Measurements from ENCODE around the gene POP4. TPM values are rescaled to one million over a fixed set of nuclear protein-coding genes. Genes with fewer than 3 reads are reported as not detected.

The POP4 gene
- total RNA-seq, 1 experiment from 2014 or later, result 94.4 TPM

DNA sequence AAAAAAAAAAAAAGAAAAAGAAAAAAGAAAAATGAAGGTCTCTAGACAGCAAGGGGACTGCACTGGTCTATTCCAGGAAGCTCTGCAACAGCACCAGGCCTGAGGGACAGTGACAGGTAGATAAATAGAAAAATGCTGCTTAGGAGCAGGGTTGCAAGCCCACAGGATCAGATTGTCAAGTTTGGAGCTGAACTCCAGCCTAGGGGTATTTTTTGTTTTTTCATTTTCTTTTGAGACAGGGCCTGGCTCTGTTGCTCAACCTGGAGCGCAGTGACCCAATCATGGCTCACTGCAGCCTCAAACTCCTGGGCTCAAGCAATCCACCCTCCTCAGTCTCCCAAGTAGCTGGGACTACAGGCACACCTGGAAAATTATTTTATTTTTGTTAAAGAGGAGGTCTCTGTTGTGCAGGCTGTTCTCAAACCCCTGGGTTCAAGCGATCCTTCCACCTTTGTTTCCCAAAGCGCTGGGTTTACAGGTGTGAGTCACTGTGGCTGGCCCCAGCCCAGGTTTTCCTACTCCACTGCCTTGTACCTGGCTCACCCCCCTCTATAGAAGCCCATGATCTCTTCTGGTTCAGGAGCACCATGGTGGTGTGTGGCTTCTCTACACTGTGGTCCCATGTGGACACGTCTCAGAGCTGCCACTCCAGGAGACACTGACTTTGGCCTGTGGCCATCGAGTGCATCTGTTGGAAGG, 23.9 kb downstream of the POP4 start:
- no peak for DNase-seq (ENCODE audit: low read depth)

DNA sequence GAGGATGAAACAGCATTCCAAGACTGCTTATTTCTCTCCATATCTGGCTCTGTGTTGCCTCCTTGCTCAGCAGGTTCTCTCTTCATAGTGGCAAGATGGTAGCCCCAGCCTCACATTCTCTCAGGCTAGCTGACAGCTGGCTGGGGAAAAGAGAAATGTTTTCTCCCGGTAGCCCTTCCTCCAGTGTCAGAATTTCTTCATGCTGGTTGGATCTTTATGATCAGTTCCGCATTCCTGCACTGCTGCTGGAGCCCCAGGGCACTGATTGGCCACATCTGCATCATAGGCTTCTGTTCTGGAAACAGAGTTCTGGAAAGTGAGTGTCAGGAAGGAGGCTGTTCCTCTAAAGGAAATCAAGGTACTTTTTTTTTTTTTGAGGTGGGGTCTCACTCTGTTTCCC, 24.6 kb downstream of the POP4 start:
- peak; percentile 5 for DNase-seq (ENCODE audit: low read depth)

DNA sequence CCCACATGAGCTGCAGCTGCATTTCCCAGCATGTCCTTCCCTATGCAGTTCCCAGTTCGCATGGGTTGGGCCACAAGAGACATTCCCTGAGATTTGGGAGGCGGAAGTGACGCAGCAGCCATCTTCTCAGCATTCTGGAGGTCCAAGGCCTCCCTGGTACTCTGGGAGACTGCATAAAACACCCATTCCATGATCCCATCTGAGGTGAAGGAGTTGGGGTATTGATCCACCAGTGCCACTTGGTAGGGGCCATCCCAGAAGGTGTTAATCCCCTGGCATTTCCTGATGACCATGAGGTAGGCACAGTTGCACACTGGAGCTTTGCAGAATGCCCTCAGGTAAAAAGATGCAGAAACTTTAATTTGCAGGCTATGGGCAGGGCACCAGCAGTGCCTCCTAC, 25.4 kb downstream of the POP4 start:
- no peak for DNase-seq (ENCODE audit: low read depth)

DNA sequence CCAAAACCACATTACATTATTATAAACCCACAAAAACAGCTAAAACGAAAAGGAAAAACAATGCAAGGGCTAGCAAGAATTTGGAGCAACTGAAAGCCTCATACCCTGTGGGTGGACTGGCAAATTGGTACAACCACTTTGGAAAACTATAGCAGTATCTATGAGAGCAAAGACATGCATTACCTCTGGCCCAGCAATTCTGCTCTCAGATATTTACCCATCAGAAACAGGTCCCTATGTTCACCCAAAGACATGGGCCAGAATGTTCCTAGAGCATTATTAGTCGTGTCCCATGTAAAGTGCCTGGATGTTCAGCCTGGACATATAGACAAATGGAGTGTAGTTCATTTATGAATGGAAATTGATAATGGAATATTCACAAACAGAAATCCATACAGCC, 27.9 kb downstream of the POP4 start:
- no peak for DNase-seq (ENCODE audit: low read depth)

DNA sequence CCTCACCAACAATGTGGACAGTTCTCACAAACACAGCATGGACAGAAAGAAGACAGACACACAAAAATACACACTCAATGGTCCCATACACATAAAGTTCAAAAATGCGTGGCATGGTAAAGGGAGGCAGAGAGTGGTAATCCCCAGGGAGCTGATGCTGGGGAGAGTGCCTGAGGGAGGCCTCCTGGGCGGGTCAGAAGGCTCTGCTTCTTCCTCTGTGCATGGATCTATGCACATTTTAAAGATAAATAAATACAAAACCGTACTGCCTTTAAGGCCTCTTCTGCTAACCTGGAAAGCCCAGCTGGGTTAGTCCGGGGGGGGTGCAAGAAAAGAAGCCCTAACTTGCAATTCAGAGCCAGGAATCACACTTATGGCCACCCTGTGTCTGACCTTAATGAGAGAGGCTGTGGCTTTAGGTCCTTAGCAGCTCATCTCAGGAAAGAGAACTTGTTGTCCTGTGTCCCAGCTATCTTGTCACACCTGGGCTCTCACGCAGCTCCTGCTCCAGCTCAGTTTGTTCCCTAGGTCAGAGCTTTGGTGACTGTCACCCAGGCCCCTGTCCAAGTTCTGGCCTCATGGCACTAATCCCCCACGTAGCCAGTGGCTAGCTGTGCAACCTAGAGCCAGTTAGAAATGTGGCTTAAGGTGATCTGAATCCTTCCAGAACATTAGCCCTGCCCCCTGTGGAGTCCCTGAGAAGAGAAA, 28.5 kb downstream of the POP4 start:
- DNase-seq (ENCODE audit: low read depth), result no peak

DNA sequence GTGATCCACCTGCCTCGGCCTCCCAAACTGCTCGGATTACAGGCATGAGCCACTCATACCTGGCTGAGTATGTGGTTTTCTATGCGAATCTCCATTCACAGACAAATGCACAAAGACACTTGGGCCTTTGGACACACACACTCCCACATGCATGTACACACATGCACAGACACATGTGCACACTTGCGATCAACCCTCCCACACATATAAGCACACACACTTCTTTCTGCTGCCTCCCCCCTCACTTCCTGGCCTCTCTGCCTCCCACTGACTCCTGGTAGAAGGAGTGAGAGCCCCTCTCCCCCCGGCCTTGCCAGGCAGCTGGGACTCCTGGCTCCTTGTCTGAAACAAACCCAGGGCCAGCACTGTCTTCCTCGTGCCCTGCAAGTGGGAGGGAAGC, 29.9 kb downstream of the POP4 start:
- no peak for DNase-seq (ENCODE audit: low read depth)

DNA sequence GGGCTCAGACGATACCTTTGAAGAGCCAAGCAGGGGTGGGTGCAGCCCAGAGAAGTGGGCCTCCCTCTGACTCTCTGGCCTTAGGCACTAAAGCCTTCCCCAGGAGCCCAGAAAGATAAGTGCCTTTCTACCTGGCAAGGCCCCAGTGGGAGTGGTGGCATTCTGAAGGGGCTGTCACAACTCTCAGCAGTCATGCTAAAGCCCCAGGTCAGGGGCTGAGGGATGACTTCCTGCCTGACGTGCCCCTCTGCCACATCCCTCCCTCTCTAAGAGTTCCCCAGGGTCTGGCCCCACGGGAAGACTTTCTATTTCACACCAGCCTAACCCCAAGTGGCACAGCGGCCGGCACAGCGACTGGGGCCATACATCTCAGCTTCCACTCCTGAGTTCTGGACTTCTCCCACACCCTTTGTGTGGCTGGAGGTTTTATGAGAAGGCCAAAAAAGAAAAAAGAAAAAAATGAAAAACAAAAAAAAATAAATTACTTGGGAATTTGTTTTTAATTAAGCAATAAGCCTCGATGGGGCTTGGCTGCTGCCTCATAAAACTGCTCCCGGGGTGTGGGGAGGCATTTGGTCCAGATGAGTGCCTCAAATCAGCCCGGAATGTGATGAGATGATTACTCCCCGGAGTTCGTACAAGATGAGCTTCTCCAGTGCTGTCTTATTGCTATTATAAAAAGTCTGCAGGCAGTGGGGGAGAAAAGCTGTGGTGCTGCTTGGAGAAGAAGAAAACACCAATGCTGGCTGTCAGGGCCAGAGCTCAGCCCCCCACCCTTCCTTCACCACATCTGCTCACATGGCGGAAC, 30.7 kb downstream of the POP4 start:
- DNase-seq (ENCODE audit: low read depth), result no peak

DNA sequence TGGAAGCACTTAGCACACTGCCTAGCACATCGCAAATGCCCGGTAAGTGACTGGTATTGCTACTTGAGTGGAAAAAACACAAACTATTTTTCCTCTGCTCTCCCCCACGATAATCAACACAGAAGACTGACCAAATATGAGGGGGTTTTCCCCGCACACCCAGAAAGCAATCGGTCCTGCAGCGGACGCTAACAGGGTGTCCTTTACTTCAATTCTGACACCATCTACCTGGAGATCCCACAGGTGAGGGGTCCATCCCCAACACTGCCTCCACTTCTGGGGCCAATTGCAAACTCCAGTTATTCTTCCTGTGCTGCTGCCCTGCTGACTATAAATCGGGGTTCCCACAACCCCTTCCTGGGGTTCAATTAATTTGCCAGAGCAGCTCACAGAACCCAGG, 33.0 kb downstream of the POP4 start:
- DNase-seq (ENCODE audit: low read depth), result no peak

DNA sequence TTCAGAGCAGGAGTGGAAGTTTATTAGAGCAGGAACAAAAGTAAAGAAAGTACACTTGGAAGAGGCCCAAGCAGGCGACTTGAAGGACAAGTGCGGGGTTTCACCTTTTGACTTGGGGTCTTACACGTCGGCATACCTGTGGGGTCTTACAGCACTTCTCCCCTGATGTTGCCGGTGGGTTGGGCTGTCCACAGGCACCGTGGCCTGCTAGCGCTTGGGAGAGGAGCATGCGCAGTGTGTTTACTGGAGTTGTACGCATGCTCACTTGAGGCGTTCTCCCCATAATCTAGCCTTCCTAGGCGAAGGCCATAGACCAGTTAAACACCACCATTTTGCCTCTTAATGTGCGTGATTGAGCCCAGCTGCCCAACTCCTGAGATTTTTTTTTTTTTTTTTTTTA, 34.1 kb downstream of the POP4 start:
- DNase-seq (ENCODE audit: low read depth), result no peak

DNA sequence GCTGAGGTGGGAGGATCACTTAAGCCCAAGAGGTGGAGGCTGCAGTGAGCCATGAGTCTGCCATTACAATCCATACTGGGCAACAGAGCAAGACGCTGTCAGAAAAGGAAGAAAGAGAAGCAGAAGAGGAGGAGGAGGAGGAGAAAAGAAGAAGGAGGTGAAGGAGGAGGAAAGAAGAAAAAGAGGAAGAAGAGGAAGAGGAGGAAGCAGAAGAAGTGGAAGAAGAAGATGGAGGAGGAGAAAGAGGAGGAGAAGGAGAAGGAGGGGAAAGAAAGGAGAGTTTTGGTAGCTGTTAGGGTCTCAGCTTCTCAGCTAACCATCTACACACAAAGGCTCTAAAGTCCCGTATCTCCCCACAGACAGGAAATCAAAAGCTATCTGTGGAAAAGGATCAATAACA, 35.5 kb downstream of the POP4 start:
- DNase-seq (ENCODE audit: low read depth), result no peak

DNA sequence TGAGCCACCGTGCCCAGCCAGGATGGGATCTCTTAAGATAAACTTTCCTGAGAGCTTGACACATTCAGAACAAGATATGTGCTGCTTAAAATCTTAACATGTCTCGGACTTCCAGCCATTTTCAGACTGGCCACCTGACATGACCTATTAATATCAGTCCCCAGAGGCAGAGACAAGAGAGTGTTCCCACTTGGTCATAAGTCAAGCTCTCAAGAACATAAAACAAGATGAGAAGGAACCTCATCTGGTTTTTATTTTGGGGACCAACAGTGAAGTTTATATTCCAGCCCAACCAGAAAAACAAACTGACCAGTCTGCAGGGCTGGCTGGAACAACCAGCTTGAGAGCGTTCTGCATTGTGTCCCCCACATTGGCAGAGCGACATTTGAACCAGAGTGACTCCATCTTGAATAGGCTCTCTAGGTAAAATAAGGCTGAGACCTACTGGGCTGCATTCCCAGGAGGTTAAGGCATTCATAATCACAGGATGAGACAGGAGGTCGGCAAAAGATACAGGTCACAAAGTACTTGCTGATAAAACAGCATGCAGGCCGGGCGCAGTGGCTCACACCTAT, 37.4 kb downstream of the POP4 start:
- no peak for DNase-seq (ENCODE audit: low read depth)

DNA sequence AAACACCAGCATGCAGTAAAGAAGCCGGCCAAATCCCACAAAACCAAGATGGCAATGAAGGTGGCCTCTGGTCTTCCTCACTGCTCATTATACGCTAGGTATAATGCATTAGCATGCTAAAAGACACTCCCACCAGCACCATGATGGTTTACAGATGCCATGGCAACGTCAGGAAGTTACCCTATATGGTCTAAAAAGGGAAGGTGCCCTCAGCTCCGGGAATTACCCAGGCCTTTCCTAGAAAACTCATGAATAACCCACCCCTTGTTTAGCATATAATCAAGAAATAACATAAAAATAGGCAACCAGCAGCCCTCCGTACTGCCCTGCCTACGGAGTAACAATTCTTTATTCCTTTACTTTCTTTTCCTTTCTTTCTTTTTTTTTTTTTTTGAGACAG, 38.1 kb downstream of the POP4 start:
- DNase-seq (ENCODE audit: low read depth), result no peak

DNA sequence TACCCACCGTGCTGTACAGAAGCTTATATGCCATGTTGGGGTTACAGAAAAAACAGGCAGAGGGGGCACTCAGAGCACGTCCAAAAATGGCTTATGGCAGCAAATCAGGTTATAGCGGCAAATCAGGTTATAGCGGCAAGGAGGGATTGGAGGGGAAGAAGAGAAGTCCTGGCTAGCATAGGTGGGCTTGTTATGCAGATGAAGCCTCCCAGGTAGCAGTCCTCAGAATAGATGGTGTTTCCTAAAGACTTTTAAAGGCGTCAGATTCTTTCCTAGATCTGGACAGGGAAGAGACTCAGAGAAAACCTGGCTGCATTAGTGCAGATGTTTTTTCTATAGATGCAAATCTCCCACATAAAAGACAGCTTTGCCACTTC, 39.4 kb downstream of the POP4 start:
- no peak for DNase-seq (ENCODE audit: low read depth)

DNA sequence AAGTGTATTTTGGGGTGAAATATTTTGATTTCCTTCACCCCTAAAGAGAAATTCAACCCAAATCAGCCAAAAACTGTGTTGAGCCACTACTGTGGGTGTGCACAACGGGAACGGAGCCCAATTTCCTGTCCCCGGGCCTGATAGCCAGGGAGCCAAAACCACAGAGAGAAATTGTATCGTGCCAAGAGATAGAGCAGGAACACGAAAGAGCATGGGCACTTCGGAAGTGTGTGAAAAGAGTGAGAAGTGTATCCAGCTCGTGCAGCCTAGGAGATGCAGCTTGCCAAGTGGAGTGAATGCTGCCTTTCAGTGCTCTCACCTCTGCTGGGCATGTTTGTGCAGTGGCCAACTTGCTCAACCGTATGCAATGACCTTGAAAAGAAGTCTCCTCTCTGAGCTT, 39.8 kb downstream of the POP4 start:
- peak; percentile 35 for DNase-seq (ENCODE audit: low read depth)

DNA sequence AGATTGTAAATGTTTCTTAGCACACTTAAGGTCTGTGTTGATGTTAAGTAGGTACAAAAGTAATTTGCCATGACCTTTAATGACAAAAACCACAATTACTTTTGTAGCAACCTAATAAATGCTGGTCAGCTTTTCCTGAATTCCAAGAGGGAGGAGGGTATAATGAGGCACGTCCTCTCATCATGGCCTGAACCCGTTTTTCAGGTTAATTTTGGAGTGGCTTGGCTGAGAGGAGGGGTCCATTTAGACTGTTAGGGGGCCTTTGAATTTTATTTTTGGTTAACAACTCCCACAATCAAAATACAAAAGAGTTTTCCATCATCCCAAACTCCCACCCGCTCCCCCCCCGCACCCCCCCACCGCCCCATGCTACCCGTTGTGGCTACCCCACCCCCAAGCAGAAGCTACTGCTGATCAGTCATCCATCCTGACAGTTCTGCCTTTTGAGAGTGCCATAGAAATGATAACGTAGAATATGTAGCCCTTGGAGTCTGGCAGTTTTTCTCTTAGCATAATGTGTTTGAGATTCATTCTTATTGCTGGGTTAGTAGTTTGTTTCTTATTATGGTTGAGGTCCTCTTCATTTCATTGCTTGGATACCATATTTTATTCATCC, 44.8 kb downstream of the POP4 start:
- no peak for DNase-seq (ENCODE audit: low read depth)

DNA sequence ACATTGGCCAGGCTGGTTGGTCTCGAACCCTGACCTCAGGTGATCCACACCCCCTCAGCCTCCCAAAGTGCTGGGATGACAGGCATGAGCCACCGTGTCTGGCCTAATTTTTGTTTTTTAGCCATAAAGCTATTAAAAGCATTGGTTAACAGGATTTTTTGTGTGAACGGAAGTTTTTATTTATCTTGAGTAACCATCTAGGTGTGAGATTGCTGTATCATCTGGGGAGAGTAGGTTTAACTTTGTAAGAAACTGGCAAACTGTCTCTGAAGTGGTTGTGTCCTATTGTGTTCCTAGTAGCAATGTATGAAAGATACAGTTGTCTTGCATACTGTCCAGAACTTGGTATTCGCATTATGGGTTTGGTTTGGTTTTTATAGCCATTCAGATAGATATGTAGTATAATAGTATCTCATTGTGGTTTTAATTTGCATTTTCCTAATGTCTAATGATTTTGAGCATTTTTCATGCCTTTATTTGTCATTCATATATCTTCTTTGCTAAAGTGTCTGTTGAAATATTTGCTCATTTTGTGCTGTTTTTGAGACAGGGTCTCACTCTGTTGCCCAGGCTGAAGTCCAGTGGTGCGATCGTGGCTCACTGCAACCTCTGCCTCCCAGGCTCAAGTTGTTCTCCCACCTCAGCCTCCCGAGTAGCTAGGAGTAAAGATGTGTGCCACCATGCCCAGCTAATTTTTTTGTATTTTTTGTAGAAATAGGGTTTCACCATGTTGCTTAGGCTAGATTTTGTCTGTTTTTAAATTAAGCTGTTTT, 45.7 kb downstream of the POP4 start:
- DNase-seq (ENCODE audit: low read depth), result no peak

DNA sequence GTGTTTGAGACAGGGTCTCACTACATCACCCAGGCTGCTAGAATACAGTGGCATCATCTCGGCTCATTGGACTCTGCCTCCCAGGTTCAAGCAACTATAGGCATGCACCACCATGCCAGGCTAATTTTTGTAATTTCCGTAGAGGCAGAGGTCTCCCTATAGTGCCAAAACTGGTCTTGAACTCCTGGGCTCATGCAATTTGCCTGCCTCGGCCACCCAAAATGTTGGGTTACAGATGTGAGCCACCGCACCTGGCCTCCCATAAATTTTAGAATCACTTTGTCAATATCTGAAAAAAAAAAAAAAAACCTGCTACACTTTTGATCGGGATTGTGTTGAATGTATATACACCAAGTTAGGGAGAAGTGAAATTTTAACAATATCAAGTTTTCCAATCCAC, 47.3 kb downstream of the POP4 start:
- no peak for DNase-seq (ENCODE audit: low read depth)

DNA sequence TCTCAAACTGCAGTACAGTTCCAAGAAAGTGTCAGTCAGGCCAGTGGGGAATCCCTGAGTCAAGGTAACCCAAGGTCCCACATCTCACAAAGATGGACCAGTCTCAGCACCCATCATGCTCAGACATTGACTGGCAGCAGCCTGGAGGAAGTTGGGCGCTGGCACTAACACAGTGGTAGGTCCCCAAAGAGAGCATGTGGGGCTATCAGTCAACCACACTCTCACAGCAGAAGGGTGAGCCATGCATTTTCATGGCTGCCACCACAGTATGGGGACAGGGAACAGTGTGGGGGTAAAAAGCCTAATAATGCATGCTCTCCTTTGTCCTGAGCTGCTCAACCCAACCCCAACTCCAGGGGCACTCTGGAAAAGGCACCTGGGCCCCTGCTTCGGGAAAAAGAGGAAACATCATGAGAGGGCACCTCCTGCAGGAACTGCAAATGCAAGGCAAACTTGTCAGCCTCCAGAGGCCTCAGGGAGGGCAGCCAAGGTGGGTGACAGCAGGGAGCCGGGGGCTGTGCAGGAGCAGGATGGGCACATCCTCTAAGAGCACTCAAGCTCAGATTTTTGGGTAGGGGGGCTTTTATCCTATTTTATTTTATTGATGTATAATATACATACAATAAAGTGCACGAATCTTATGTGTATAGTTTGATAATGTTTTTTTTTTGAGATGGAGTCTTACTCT, 49.7 kb downstream of the POP4 start:
- no peak for DNase-seq (ENCODE audit: low read depth)

DNA sequence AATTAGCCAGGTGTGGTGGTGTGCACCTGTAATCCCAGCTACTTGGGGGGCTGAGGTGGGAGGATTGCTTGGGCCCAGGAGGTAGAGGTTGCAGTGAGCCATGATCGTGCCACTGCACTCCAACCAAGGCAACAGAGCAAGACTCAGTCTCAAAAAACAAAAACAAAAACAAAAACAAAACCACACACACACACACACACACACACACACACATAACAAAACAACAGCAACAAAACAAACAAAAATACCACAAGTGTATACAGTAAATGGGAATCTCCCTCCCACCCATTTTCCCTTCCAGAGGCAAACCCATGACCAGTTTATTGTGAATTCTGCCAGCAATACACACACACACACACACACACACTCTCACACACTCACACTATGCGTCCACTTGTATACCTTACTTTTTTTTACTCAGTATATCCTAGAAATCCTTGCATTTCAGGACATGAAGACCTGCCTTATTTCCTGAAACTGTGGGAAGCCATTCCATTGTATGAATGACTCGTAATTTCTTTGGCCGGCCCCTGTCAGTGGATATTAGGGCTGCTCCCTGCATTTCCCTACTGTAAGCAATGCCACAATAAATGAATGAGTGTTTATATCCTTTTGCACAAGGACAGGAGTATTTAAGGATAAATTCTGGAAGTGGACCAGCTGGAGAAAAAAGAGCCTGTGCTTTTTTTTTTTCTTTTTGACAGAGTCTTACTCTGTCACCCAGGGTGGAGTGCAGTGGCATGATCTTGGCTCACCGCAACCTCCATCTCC, 52.3 kb downstream of the POP4 start:
- peak; percentile 28 for DNase-seq (ENCODE audit: low read depth)

DNA sequence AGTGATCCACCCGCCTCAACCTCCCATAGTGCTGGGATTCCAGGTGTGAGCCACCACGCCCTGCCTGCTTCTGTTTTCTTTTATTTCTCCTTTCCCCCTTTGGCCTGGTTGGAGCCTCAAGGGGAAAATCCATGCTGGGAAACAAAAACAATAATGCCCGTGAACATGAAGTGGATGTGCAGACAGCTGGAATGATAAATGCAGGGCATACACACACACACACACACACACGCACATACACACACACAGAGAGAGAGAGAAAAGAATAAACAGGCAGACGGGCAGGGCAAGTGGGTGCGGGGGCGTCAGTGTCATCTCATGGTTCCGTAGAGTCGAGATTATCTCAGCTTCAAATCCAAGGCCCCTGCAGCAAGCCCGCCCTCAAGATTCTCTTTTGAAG, 54.8 kb downstream of the POP4 start:
- peak; percentile 46 for DNase-seq (ENCODE audit: low read depth)

All from LHCN-M2 (cell line).